Naive thymus-derived CD8-positive, alpha-beta T cell (primary cell): ENCODE results near the gene BRINP3. TPM values are rescaled to one million over a fixed set of nuclear protein-coding genes. Genes with fewer than 3 reads are reported as not detected.

Experiments
- ATAC-seq, 2 donors: fragments of 150-1000 bp; cut with Tn5 transposase in 1 of 2; sonication (Bioruptor Pico), chemical (Tn5 transposase) in 1 of 2; 1 replicate in 1 of 2; 2 replicates in 1 of 2; pipeline ENCODE4 v1.10.0; 2021; ENCODE audit warnings: mild to moderate bottlenecking in 2 of 2, moderate library complexity in 2 of 2
- POLR2A ChIA-PET: fragments of 350-600 bp; sonication (Branson Sonifier 250); formaldehyde crosslinking; loops from one replicate; lab custom pipeline; 2021; ENCODE audit warnings: antibody characterized with exemption; lab: Charles Lee
- DNase-seq, 10 donors: peaks; one replicate each; pipeline versions ENCODE4 v3.0.0 to v3.0.0-alpha.2; 2020 to 2022
- H3K27ac Mint-ChIP-seq, 10 donors: one replicate each; pipeline ENCODE4 v1.8.0; 2020 to 2022; ENCODE audit warnings: mild to moderate bottlenecking in 10 of 10, mixed read lengths in 10 of 10, moderate library complexity in 4 of 10, inconsistent platforms in 1 of 10
- H3K27me3 Mint-ChIP-seq, 5 donors: one replicate each; pipeline ENCODE4 v1.8.0; 2021 to 2022; ENCODE audit warnings: mixed read lengths in 5 of 5
- H3K36me3 Mint-ChIP-seq, 3 donors: one replicate each; pipeline ENCODE4 v1.8.0; 2020 to 2022; ENCODE audit warnings: mixed read lengths in 3 of 3, mild to moderate bottlenecking in 2 of 3, inconsistent platforms in 1 of 3
- H3K4me1 Mint-ChIP-seq, 4 donors: one replicate each; pipeline ENCODE4 v1.8.0; 2021 to 2022; ENCODE audit warnings: mixed read lengths in 4 of 4
- H3K4me3 Mint-ChIP-seq, 10 donors: one replicate each; pipeline ENCODE4 v1.8.0; 2020 to 2022; ENCODE audit warnings: mild to moderate bottlenecking in 10 of 10, mixed read lengths in 10 of 10, moderate library complexity in 6 of 10, inconsistent platforms in 1 of 10
- H3K9me3 Mint-ChIP-seq, 9 donors: one replicate each; pipeline ENCODE4 v1.8.0; 2020 to 2022; ENCODE audit warnings: mixed read lengths in 9 of 9, mild to moderate bottlenecking in 3 of 9, inconsistent platforms in 1 of 9, moderate library complexity in 1 of 9
- polyA plus RNA-seq, 3 donors: library from polyadenylated mRNA; unstranded; fragments of 300-500 nt; fragmentation: Illumina TruSeq; gene quantifications; one replicate each; pipeline ENCODE4 v1.2.3, GENCODE V29; 2021
- total RNA-seq, 8 experiments: library from RNA in 2 of 8; stranded (reverse) in 2 of 8; gene quantifications; one replicate each; pipeline ENCODE4 v1.2.3 and lab custom pipeline; 2021 to 2026

BRINP3 gene
- total and polyA plus RNA-seq, 5 experiments from 2014 or later, result not detected

DNA sequence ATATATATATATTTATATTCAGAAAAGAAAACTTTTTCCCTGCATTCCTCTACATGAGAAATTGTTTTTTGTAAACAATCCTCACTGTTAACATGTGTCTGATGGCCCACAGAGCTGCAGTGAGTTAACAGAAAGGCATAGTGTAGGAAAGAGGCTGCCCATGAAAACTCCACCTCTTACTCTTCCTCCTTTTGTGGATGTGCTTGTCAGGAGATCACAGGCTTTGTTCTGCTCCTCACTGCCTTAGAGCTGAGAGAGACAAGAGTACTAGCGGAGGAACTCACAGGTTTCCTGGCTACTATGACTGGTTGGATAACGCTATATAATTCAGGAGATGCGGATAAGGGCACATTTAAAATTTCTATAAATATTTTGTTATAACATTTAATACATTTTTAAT lies 200.6 kb downstream of the BRINP3 start:
- H3K4me3 Mint-ChIP-seq, result no peak overlapping the region
- DNase-seq, result no peak
- H3K27me3 Mint-ChIP-seq, result no peaks in the 10 kb centered on the region
- H3K9me3 Mint-ChIP-seq, result peaks cover 0 to 27% (median 8%) of the 10 kb centered on the region in 9 donors
- POLR2A ChIA-PET, result no interaction called here
- H3K27ac Mint-ChIP-seq, result no peak overlapping the region
- H3K36me3 Mint-ChIP-seq, result no peaks in the 10 kb centered on the region
- no peaks in the 10 kb centered on the region for H3K4me1 Mint-ChIP-seq
- no peak for ATAC-seq

- H3K36me3 Mint-ChIP-seq, result no peaks in the 10 kb centered on the region
- H3K27ac Mint-ChIP-seq, result no peak overlapping the region
- no peaks in the 10 kb centered on the region for H3K27me3 Mint-ChIP-seq
- ATAC-seq (no peak), DNase-seq (no peak)
- no peaks in the 10 kb centered on the region for H3K4me1 Mint-ChIP-seq
- peaks cover 0 to 18% (median 6%) of the 10 kb centered on the region in 9 donors for H3K9me3 Mint-ChIP-seq
- POLR2A ChIA-PET, result no interaction called here
- no peak overlapping the region for H3K4me3 Mint-ChIP-seq
Observed at GRCh38 chr1:190274721-190275120, 202.9 kb downstream of the BRINP3 start.

DNA sequence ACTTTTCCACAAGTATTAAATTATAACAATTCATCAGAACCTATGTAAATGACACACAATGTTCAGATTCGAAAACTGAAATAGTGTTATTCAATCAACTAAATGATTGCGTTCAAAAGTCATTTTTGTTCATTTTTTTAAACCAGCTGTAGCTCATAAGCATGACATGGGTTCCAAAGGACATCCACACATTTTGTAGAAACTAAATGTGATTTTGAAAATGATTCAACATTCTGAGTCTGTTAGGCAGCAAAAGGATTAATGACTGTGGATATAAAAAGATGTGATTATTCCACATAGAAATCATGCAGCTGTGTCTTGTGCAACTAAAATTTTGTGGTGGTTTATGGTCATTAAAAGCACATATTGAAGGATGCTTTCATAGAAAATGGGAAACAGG lies 204.5 kb downstream of the BRINP3 start:
- Mint-ChIP-seq H3K4me1 (no peaks in the 10 kb centered on the region), H3K4me3 (no peak overlapping the region), H3K9me3 (peaks cover 0 to 16% (median 7%) of the 10 kb centered on the region in 9 donors), H3K27ac (no peak overlapping the region), H3K27me3 (no peaks in the 10 kb centered on the region), H3K36me3 (no peaks in the 10 kb centered on the region)
- POLR2A ChIA-PET, result no interaction called here
- no peak for DNase-seq
- ATAC-seq, result no peak

DNA sequence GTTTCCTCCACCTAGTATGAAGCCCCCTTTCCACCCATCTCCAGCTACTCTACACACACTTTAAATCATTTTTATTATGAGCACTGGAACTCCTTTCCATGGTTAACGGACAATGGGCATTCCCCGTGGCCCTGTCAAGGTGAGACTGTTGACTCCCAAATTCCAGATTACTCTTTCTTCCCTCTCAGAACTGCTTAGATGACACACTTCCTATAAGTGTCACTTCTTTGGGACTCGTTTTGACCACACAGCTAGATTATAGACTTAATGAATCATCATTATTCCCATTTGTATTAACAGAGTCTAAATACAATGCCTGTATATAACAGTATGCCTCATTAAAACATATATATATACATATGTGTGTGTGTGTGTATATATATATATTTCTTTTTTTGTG lies 215.1 kb downstream of the BRINP3 start:
- POLR2A ChIA-PET, result no interaction called here
- H3K9me3 Mint-ChIP-seq, result peaks cover 0 to 20% (median 5%) of the 10 kb centered on the region in 9 donors
- H3K4me3 Mint-ChIP-seq, result no peak overlapping the region
- no peaks in the 10 kb centered on the region for H3K27me3 Mint-ChIP-seq
- H3K4me1 Mint-ChIP-seq, result no peaks in the 10 kb centered on the region
- H3K27ac Mint-ChIP-seq, result no peak overlapping the region
- DNase-seq (no peak), ATAC-seq (no peak)
- no peaks in the 10 kb centered on the region for H3K36me3 Mint-ChIP-seq

- no peaks in the 10 kb centered on the region for H3K27me3 Mint-ChIP-seq
- H3K36me3 Mint-ChIP-seq, result peaks cover 0 to 5% (median 0%) of the 10 kb centered on the region in 3 donors
- no peaks in the 10 kb centered on the region for H3K4me1 Mint-ChIP-seq
- H3K27ac Mint-ChIP-seq, result no peak overlapping the region
- H3K4me3 Mint-ChIP-seq, result no peak overlapping the region
- POLR2A ChIA-PET, result no interaction called here
- peaks cover 0 to 41% (median 25%) of the 10 kb centered on the region in 9 donors for H3K9me3 Mint-ChIP-seq
- ATAC-seq (no peak), DNase-seq (no peak)
Observed at GRCh38 chr1:190259424-190259823, 218.2 kb downstream of the BRINP3 start.

- POLR2A ChIA-PET, result no interaction called here
- H3K36me3 Mint-ChIP-seq, result peaks cover 0 to 5% (median 0%) of the 10 kb centered on the region in 3 donors
- H3K27me3 Mint-ChIP-seq, result no peaks in the 10 kb centered on the region
- no peaks in the 10 kb centered on the region for H3K4me1 Mint-ChIP-seq
- DNase-seq (no peak), ATAC-seq (no peak)
- H3K9me3 Mint-ChIP-seq, result peaks cover 0 to 53% (median 25%) of the 10 kb centered on the region in 9 donors
- no peak overlapping the region for H3K27ac Mint-ChIP-seq
- H3K4me3 Mint-ChIP-seq, result no peak overlapping the region
Observed at GRCh38 chr1:190258003-190258402, 219.7 kb downstream of the BRINP3 start.

DNA sequence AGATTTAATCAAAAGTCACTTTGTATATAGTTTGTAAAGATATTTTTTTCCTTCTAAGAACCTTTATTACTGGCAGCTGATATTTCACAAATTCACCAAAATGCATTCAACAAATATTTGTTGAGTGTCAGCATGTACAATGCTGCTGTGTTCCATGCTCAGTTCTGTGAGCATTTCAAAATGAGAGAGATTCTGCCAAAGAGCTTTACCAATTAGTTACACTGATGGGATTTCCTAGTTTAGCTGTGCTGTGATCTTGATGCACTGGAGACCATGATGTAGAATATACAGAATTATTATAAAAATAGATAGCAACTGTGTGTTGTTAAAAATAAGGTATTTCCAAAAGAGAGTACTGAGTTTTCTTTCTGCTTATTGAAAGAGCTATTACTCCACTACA lies 225.6 kb downstream of the BRINP3 start:
- no peak overlapping the region for H3K27ac Mint-ChIP-seq
- H3K27me3 Mint-ChIP-seq, result no peaks in the 10 kb centered on the region

DNA sequence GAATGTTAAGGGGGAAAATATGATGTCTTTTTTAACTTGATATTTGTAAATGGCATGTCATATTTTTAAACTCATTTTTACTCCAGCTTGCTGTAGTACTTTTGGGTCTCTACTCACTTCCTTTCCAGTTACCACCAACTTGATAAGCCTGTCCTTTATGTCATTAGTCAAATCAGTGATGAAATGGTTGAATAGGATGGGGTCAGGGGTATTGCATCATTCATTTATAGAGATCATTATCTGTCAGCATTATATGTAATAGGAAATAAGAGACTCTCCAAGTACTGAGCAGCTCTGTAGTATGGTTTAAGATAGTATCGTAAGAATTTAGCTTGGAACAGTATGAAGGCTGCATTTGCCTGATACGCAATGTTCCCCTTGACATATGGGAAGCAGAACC lies 227.3 kb downstream of the BRINP3 start:
- no peak overlapping the region for H3K27ac Mint-ChIP-seq
- no peak for ATAC-seq
- no peaks in the 10 kb centered on the region for H3K27me3 Mint-ChIP-seq
- POLR2A ChIA-PET, result no interaction called here
- no peak for DNase-seq
- H3K36me3 Mint-ChIP-seq, result no peaks in the 10 kb centered on the region
- peaks cover 4 to 28% (median 18%) of the 10 kb centered on the region in 9 donors for H3K9me3 Mint-ChIP-seq
- H3K4me3 Mint-ChIP-seq, result no peak overlapping the region
- no peaks in the 10 kb centered on the region for H3K4me1 Mint-ChIP-seq

More for the DNA sequence above, 225.6 kb downstream of the BRINP3 start:
- H3K4me1 Mint-ChIP-seq, result no peaks in the 10 kb centered on the region
- H3K9me3 Mint-ChIP-seq, result peaks cover 4 to 45% (median 28%) of the 10 kb centered on the region in 9 donors
- H3K4me3 Mint-ChIP-seq, result no peak overlapping the region
- H3K36me3 Mint-ChIP-seq, result peaks cover 0 to 5% (median 0%) of the 10 kb centered on the region in 3 donors
- ATAC-seq (no peak), DNase-seq (no peak)
- POLR2A ChIA-PET, result no interaction called here

DNA sequence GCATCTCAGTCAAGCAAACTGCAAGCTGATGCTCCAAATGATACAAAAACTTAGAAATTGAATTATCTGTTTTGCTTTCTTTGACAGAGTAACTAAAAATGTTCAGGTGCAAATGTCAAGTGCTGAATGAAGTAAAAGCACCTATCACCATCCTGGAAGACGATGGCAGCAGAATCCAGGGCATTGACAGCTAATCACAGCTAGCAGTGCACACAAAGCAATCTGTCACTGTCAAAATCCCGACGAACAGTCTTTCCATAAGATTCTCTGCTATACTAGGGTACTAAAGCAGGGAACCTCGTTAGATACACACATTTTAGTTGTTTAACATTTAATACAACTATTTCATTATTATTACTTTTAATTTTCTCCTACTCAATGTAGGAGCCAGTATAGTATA lies 233.3 kb downstream of the BRINP3 start:
- Mint-ChIP-seq H3K4me3 (no peak overlapping the region), H3K36me3 (no peaks in the 10 kb centered on the region), H3K9me3 (peaks cover 0 to 13% (median 5%) of the 10 kb centered on the region in 9 donors), H3K27ac (no peak overlapping the region), H3K4me1 (no peaks in the 10 kb centered on the region), H3K27me3 (no peaks in the 10 kb centered on the region)
- POLR2A ChIA-PET, result no interaction called here
- ATAC-seq (no peak), DNase-seq (no peak)

DNA sequence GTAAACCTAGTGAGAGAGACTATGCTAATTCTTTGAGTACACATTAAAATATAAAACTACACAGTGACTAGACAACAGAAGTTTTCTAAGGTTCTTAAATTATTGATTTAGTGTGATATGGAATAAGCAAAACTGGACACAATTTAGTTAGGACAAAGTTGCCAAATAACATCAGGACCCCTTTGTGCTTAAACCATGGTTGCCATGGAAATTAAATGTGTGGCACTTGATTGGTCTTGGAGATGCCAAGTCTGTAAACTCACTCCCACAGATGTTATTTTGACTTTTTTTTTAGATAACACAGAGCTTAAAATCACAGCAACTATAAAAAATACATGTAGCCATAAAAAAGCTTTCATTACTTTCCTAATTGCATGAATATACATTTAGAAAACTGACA lies 234.6 kb downstream of the BRINP3 start:
- no peak for ATAC-seq
- no peak for DNase-seq
- Mint-ChIP-seq H3K4me1 (no peaks in the 10 kb centered on the region), H3K27ac (no peak overlapping the region), H3K36me3 (no peaks in the 10 kb centered on the region), H3K9me3 (peaks cover 0 to 15% (median 4%) of the 10 kb centered on the region in 9 donors), H3K27me3 (no peaks in the 10 kb centered on the region), H3K4me3 (no peak overlapping the region)
- POLR2A ChIA-PET, result no interaction called here

- H3K9me3 Mint-ChIP-seq, result peaks cover 0 to 25% (median 9%) of the 10 kb centered on the region in 9 donors
- H3K36me3 Mint-ChIP-seq, result no peaks in the 10 kb centered on the region
- ATAC-seq, result no peak
Observed at GRCh38 chr1:190226006-190226405, 251.7 kb downstream of the BRINP3 start.

GRCh38 chr1:190212450-190212849 lies 265.2 kb downstream of the BRINP3 start:
- ATAC-seq (no peak), DNase-seq (no peak)
- Mint-ChIP-seq H3K9me3 (peaks cover 0 to 9% (median 2%) of the 10 kb centered on the region in 9 donors), H3K27ac (no peak overlapping the region), H3K4me1 (no peaks in the 10 kb centered on the region), H3K27me3 (no peaks in the 10 kb centered on the region), H3K36me3 (no peaks in the 10 kb centered on the region), H3K4me3 (no peak overlapping the region)
- POLR2A ChIA-PET, result no interaction called here

More at GRCh38 chr1:190226006-190226405, 251.7 kb downstream of the BRINP3 start:
- Mint-ChIP-seq H3K27ac (no peak overlapping the region), H3K27me3 (no peaks in the 10 kb centered on the region), H3K4me1 (no peaks in the 10 kb centered on the region), H3K4me3 (no peak overlapping the region)
- DNase-seq, result no peak
- POLR2A ChIA-PET, result no interaction called here

DNA sequence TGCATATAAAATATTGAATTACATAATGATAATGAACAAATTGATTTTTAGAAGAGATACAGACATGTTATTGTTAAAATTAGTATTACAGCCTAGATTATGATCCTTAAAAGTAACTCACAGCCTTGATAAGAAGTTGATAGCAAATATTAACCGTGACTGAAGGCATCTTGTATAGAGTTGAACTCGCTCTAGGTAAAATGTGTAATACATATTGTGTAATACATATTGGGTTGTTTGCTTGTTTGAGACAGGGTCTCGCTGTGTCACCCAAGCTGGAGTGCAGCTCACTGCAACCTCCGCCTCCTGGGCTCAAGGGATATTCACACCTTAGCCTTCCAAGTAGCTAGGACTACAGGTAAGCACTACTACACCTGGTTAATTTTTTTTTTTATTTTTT lies 269.9 kb downstream of the BRINP3 start:
- Mint-ChIP-seq H3K27me3 (no peaks in the 10 kb centered on the region), H3K36me3 (no peaks in the 10 kb centered on the region), H3K4me3 (no peak overlapping the region), H3K4me1 (no peaks in the 10 kb centered on the region), H3K27ac (no peak overlapping the region), H3K9me3 (peaks cover 0 to 24% (median 4%) of the 10 kb centered on the region in 9 donors)
- DNase-seq (no peak), ATAC-seq (no peak)
- POLR2A ChIA-PET, result no interaction called here

DNA sequence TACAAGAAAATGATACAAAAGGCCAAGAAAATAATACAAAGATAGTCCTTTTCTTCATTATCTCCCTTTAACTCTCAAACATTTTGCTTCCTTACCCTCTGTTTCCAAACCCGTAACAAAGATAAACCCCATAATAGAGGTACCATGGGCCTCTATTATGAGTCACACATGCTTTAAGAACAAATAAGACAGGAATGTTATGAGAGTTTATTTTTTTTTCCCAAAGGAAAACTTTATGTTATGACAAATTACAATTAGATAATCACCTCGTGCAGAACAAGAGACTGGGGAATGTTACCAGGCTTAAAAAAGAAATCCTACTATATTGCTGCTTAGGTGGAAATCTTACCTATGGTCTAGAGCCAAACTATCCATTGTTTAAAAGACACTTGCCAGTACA lies 272.0 kb downstream of the BRINP3 start:
- no peak for ATAC-seq
- Mint-ChIP-seq H3K4me3 (no peak overlapping the region), H3K4me1 (no peaks in the 10 kb centered on the region), H3K9me3 (peaks cover 0 to 34% (median 9%) of the 10 kb centered on the region in 9 donors), H3K36me3 (no peaks in the 10 kb centered on the region), H3K27me3 (no peaks in the 10 kb centered on the region), H3K27ac (no peak overlapping the region)
- no peak for DNase-seq
- POLR2A ChIA-PET, result no interaction called here
